GM15510 (cell line): ENCODE measurements around the gene OLA1.

Source experiments
- POLR2A ChIP-seq: IDR thresholded peaks from 3 replicates; pipeline ENCODE4 v1.6.1; 2011; ENCODE audit warnings: borderline replicate concordance; ENCODE audit not compliant: insufficient read length; ENCODE audit errors: extremely low read depth

Gene OLA1

GRCh38 chr2:174053355-174054151 is 194.8 kb downstream of the OLA1 start:
- no peak for TF ChIP-seq POLR2A

GRCh38 chr2:174052584-174052976 is 195.8 kb downstream of the OLA1 start:
- TF ChIP-seq POLR2A = no peak

- no peak for TF ChIP-seq POLR2A
Observed at GRCh38 chr2:174051741-174052583, 196.4 kb downstream of the OLA1 start.

- TF ChIP-seq POLR2A = no peak
Observed at GRCh38 chr2:174051068-174051467, 197.3 kb downstream of the OLA1 start.

- TF ChIP-seq POLR2A = no peak
Observed at GRCh38 chr2:174049895-174050294, 198.4 kb downstream of the OLA1 start.

GRCh38 chr2:174048243-174048642 is 200.1 kb downstream of the OLA1 start:
- no peak for TF ChIP-seq POLR2A

GRCh38 chr2:174047746-174048145 is 200.6 kb downstream of the OLA1 start:
- TF ChIP-seq POLR2A = no peak

GRCh38 chr2:174046172-174046571 is 202.2 kb downstream of the OLA1 start:
- no peak for TF ChIP-seq POLR2A

- TF ChIP-seq POLR2A = no peak
Observed at GRCh38 chr2:174044556-174044955, 203.8 kb downstream of the OLA1 start.

- TF ChIP-seq POLR2A = no peak
Observed at GRCh38 chr2:174040417-174040701, 208.0 kb downstream of the OLA1 start.

GRCh38 chr2:174039551-174040416 is 208.5 kb downstream of the OLA1 start:
- TF ChIP-seq POLR2A = no peak

GRCh38 chr2:174038462-174038861 is 209.9 kb downstream of the OLA1 start:
- TF ChIP-seq POLR2A = no peak

- TF ChIP-seq POLR2A = no peak
Observed at GRCh38 chr2:174036825-174037224, 211.5 kb downstream of the OLA1 start.

- TF ChIP-seq POLR2A = no peak
Observed at GRCh38 chr2:174035981-174036742, 212.2 kb downstream of the OLA1 start.

GRCh38 chr2:174035117-174035635 is 213.2 kb downstream of the OLA1 start:
- TF ChIP-seq POLR2A = no peak

- no peak for TF ChIP-seq POLR2A
Observed at GRCh38 chr2:174033163-174033550, 215.2 kb downstream of the OLA1 start.
